ENCODE data around the gene MED12L.
"Not testable (repeated sequence)": the region's sequence is repeated elsewhere in the genome, so short reads cannot be mapped to it uniquely, and the experiment has no call there.

Gene MED12L

DNA sequence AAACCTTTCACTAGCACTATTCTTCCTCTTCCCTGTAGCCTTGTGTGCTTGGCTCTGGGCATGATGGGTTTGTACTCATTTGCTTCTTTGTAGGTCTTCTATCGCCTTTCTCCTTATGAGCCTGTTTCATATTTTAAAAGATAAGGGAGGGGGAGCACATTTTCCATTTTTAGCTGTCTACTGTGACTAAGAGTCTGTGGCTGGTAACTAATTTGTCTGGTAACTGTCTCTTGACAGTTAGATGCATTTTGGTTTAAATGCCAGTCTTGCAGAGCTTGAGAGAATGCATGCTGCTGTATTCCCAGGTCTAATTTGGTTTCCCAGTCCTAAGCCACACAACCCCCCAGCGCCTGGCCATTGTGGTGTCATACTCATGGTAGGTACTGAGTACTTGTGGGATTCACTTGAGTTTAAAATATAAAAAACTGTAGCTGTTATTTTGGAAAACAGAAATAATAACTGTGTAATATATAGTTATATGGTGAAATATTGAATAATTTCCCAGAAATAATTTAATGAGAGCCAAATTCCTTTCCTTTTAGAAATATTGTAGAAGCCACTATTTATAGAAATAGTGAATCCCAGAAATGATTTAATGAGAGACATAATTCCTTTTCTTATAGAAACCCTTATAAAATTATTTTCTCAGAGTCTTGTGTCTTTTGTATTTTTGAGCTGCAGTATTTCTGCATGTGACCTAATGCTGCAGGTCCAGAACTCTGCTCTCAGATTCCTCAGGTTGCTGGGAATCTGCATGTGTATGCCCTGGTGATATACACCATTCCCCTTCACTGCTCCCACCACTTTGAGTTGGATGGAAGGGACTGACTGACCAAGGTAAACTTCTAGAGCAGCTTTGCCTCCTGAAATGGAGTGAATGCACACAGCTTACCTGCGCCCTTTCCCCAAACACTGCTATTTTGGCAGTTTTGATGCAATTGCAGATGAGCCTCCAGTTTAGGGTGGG lies 131.5 kb downstream of the MED12L start:
- no peak for DNase-seq

GRCh38 chr3:151218136-151218535 lies 132.7 kb downstream of the MED12L start:
- no peak for DNase-seq

GRCh38 chr3:151219056-151219455 lies 133.6 kb downstream of the MED12L start:
- no peak for DNase-seq

GRCh38 chr3:151224268-151224866 lies 138.9 kb downstream of the MED12L start:
- no peak for DNase-seq

DNA sequence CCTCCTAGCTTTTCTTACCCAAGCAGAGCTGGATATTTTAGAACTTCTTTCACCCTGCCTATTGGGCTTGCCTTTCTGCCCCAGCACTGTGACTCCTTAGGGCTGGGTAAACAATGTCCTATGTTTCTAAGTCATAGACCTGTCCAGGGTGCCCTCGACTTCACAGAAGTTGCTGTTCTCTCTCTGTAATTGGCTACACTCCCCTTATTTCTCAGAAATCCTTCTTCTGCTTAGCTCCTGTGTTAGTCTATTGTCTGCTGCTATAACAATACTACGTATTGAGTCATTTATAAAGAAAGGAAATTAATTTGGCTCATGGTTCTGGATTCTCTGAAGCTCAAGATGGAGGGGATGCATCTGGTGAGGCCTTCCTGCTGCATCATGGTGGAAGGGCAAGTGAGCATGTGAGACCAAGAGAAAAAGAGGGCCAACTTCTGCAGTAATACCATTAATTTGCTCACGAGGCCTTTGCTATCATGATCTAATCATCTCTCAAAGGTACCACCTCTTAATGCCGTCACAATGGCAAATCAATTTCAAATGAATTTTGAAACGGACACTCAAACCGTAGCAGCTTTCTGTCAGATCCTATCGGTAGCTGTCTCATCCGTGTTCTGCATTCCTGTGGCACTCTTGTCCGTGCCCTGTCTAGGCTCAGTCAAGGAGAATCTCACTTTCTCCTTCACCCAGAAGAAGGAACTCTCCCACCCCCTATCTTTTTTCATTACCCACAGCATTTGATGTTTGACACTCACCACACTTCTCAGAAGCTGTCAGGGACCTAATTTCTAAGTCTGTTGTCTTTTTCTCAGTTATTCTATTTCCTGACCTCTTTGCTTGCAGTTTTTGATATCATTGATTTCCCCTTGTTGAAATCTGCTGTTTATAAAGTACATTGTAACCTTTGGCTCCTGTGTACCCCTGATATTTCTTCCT lies 139.8 kb downstream of the MED12L start:
- DNase-seq = no peak

DNA sequence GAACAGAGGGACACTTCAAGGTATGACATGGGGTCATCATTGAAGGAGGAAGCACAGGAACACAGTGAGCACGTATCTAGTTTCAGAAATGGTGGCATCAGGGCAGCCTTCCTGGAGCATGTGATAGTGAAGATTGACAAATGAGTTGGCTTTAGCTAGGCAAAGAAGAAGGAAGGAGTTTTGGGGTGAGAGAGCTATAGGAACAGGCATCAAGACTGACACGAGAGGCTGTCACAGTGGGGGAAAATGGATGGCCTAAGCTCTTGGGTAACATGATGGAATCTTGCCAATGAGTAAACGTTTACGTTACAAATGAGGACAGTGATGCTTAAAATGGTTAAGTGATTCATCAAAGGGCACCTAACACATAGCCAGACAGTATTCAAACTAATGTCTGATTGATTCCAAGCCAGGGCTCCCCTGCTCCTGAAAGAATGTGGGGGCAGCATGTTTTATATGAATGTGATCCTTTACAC lies 140.7 kb downstream of the MED12L start:
- DNase-seq = no peak

GRCh38 chr3:151226825-151227224 lies 141.4 kb downstream of the MED12L start:
- no peak for DNase-seq

DNA sequence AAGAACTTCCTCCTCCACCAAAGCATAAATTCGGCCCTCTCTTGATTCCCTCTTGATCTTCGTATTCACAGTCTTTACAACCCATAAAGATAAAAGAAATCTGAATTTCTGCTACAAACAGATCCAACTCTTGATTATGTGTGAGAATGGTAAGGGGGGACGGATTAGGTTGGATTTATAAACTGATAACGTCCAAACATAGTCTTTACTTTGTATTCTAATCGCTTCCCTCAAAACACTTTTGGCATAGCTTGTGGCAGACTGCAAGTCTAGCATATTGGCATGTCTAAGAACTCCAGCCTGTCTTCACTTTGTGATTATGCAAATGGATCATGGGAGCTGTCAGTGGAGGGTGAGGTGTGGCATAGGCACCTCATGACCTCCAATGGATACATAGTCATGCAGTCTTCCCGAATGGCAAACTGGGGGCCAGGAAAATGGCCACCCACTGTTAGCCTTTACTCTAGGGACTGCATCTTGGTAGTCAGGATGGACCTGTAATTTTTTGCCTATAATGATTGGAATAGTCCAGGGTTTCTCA lies 141.9 kb downstream of the MED12L start:
- no peak for DNase-seq

GRCh38 chr3:151227807-151228665 lies 142.6 kb downstream of the MED12L start:
- peak; percentile 66 for DNase-seq

- DNase-seq = no peak
These were observed 143.2 kb downstream of the MED12L start for GRCh38 chr3:151228666-151229040.

GRCh38 chr3:151230646-151231045 lies 145.2 kb downstream of the MED12L start:
- DNase-seq = no peak

DNA sequence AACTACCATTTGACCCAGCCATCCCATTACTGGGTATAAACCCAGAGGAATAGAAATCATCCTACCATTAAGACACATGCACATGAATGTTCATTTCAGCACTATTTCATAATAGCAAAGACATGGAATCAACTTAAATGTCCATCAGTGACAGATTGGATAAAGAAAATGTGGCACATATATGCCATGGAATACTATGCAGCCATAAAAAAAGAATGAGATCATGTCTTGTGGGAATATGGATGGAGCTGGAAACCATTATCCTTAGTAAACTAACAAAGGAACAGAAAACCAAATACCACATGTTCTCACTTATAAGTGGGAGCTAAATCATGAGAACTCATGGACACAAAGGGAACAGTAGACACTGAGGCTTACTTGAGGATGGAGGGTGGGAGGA lies 146.9 kb downstream of the MED12L start:
- not testable (repeated sequence) for DNase-seq

GRCh38 chr3:151232991-151233390 lies 147.5 kb downstream of the MED12L start:
- DNase-seq = no peak

GRCh38 chr3:151234825-151235224 lies 149.4 kb downstream of the MED12L start:
- no peak for DNase-seq

- no peak for DNase-seq
These were observed 150.9 kb downstream of the MED12L start for GRCh38 chr3:151236316-151236715.

DNA sequence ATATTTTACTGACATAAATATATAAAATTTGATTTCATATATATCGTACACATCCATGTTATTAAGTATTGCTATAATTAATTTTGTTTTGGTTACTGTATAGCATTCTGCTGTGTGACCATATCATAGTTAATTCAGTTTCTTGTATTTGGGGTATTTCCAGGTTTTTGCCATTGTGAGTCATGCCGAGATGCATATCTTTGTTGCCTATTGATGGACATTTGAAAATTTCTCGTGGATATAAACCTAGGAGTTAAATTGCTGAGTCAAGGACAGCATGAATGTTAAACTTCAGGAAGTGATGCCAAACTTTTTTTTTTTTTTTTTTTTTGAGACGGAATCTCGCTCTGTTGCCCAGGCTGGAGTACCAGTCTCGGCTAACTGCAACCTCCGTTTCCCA lies 151.3 kb downstream of the MED12L start:
- no peak for DNase-seq

DNA sequence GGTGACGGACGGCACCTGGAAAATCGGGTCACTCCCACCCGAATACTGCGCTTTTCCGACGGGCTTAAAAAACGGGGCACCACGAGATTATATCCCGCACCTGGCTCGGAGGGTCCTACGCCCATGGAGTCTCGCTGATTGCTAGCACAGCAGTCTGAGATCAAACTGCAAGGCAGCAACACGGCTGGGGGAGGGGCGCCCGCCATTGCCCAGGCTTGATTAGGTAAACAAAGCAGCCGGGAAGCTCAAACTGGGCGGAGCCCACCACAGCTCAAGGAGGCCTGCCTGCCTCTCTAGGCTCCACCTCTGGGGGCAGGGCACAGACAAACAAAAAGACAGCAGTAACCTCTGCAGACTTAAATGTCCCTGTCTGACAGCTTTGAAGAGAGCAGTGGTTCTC lies 156.5 kb downstream of the MED12L start:
- DNase-seq = not testable (repeated sequence)

DNA sequence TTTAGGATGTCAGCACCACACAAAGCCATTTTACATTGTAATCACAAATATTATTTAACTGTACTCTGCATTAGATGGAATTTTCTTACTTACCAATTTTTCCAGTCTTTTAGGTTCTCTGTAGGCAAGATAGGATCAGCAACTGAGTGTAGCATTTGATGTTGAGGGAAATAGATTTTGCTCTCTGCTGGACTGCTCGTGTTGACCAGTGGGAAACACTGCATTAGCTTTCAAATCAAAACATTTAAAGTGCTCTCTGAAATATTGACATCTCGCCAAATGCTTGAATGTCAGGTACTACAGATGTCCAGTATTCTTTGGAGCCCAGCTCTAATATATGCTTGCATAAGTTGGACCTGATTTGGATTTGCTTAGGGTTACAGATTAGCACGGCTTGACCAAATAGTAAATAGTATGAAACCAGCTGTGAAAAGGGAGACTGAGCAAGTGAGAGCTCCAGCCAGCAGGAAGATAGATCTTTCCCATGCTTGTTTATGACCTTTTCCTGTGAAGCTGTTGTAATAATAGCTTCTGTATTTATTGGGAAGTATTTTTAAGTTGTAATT lies 163.4 kb downstream of the MED12L start:
- DNase-seq = no peak

DNA sequence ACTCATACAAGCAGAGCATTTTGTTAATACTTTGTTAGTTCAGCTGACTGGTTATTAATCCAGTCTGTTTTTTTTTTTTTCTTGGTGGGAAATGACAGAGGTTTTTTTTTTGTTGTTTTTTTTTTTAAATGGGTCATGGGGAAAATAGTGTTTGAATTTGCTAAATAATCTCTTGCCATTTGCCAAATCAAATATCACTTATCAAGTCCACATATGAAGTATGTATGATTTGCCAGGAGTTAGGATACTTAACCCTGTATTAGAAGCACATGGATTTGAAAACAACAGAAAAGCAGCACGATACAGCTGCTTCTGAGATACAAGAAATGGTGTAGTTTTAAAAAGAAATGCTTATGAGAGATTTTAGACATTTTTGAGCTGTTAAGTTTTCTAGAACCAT lies 171.3 kb downstream of the MED12L start:
- DNase-seq = no peak

- no peak for DNase-seq
These were observed 174.2 kb downstream of the MED12L start for GRCh38 chr3:151259664-151260063.

DNA sequence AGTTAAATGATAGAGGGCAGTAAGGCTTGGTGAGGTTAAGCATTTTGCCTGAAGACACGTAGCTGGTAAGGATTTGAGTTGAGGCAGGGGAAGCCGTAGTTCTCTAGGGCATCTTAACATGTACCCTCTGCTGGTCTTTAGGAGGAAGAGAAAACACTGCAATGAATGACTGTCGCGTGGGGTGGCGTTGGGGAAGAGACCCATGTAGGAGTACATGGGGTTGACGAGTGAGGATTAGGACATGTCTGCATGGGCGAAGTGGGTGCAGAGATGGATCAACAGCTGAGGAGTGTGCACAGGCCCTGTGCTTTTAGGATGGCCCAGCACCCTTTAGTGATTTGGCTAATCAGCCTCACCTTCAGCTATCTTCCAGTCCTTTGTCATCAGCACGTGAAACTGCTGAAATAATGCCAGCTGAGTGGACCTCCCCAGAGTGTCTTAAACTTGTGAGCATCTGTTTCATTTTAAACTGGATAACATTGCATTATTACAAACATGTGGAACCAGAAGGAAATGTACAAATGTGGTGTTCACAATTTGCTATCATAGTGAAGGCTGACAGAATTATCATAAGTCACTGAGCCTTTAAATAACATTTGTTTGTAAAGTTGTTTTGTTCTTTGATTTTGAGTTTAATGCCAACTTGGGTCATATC lies 177.5 kb downstream of the MED12L start:
- no peak for DNase-seq
